Osteocyte (in vitro differentiated cells): ENCODE results near the gene BPIFA3. TPM values are rescaled to one million over a fixed set of nuclear protein-coding genes. Genes with fewer than 3 reads are reported as not detected.

Experiments used
- DNase-seq: peaks from one replicate; pipeline ENCODE4 v3.0.0; 2021; ENCODE audit warnings: mixed read lengths; ENCODE audit not compliant: unreplicated experiment; ENCODE audit errors: extremely low spot score
- H3K27ac Mint-ChIP-seq: one replicate; pipeline ENCODE4 v1.8.0; 2021; ENCODE audit warnings: mild to moderate bottlenecking, mixed read lengths; ENCODE audit not compliant: unreplicated experiment
- H3K27me3 Mint-ChIP-seq: one replicate; pipeline ENCODE4 v1.8.0; 2021; ENCODE audit warnings: mixed read lengths; ENCODE audit not compliant: unreplicated experiment
- H3K36me3 Mint-ChIP-seq: one replicate; pipeline ENCODE4 v1.8.0; 2021; ENCODE audit warnings: mixed read lengths; ENCODE audit not compliant: unreplicated experiment
- H3K4me1 Mint-ChIP-seq: one replicate; pipeline ENCODE4 v1.8.0; 2021; ENCODE audit warnings: mixed read lengths; ENCODE audit not compliant: unreplicated experiment
- H3K4me3 Mint-ChIP-seq: one replicate; pipeline ENCODE4 v1.8.0; 2021; ENCODE audit warnings: mild to moderate bottlenecking, moderate library complexity, mixed read lengths; ENCODE audit not compliant: unreplicated experiment
- H3K9me3 Mint-ChIP-seq: one replicate; pipeline ENCODE4 v1.8.0; 2021; ENCODE audit warnings: mixed read lengths; ENCODE audit not compliant: unreplicated experiment
- total RNA-seq: library from RNA; stranded (reverse); gene quantifications from 2 replicates; pipeline ENCODE4 v1.2.1, GENCODE V29; 2021
- TF ChIP-seq, protein P1 (sequence below): fragments of 200-600 bp; sonication (generic); IDR thresholded peaks from 2 replicates; pipeline ENCODE4 v1.5.0; 2021; ENCODE audit warnings: antibody characterized with exemption, mild to moderate bottlenecking, moderate library complexity

The BPIFA3 gene
- total RNA-seq, 1 donor from 2014 or later: not detected

DNA sequence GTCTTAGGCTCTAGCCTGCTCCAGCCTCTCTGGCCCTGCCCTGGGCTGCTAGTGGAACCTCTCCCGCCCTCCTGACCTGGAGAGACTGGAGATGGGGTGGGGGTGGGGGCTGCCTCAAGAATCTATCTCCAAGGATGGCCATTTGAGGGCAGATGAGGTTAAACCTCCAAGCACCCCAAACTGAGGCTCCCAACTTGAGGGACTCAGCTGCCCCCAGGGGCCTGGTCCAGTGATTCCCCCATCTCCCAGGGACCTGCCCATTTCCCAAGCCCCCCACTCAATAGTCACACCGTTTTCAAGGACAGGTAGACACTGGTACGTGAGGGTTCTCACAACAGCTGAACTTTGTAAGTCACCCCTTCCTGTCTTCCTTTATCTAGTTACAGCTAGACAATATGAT is 58.7 kb downstream of the BPIFA3 start:
- no peaks in the 10 kb centered on the region for H3K36me3 Mint-ChIP-seq
- H3K4me1 Mint-ChIP-seq: no peaks in the 10 kb centered on the region
- DNase-seq: no peak
- no peak overlapping the region for H3K27ac Mint-ChIP-seq
- H3K4me3 Mint-ChIP-seq: no peak overlapping the region
- H3K27me3 Mint-ChIP-seq: peaks cover 36% of the 10 kb centered on the region
- TF ChIP-seq, protein P1, sequence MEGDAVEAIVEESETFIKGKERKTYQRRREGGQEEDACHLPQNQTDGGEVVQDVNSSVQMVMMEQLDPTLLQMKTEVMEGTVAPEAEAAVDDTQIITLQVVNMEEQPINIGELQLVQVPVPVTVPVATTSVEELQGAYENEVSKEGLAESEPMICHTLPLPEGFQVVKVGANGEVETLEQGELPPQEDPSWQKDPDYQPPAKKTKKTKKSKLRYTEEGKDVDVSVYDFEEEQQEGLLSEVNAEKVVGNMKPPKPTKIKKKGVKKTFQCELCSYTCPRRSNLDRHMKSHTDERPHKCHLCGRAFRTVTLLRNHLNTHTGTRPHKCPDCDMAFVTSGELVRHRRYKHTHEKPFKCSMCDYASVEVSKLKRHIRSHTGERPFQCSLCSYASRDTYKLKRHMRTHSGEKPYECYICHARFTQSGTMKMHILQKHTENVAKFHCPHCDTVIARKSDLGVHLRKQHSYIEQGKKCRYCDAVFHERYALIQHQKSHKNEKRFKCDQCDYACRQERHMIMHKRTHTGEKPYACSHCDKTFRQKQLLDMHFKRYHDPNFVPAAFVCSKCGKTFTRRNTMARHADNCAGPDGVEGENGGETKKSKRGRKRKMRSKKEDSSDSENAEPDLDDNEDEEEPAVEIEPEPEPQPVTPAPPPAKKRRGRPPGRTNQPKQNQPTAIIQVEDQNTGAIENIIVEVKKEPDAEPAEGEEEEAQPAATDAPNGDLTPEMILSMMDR: no peak
- H3K9me3 Mint-ChIP-seq: no peaks in the 10 kb centered on the region

DNA sequence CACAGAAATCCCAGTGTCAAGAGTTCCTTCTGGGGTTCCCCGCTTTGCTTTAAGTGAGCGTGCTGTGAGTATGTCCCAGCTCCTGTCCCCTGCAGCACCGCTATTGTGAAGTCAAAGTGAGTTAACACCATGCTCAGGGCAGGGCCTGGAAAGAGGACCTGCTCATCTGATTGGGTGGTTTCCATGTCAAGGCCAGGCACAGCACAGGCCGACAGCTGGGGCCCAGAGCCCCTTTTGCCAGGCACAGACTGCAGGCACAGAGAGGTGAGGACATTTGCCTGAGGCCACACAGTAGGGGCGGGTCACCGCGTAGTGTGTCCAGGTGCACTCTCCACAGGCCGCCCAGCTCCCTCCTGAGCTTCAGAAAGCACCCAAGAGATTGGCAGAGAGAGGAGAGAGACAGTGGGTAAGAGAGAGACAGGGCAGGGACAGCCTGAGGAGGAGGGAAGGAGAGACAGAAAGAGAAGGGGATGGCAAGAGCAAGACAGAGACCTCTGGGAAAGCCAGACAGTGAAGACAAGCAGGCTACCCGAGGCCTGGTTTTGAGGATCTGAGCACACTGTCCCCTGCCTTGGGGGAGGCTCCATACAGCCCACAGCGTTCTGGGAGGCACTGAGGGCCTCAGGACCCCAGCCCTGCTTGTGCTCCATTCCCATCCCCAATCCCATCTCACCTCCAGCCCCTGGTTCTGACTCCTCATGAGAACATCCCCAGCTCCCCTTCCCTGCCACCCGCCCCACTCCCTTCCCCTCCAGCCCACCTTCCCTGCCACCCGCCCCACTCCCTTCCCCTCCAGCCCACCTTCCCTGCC is 59.4 kb downstream of the BPIFA3 start:
- no peaks in the 10 kb centered on the region for H3K9me3 Mint-ChIP-seq
- H3K4me1 Mint-ChIP-seq: no peaks in the 10 kb centered on the region
- TF ChIP-seq, protein P1: no peak
- no peak overlapping the region for H3K27ac Mint-ChIP-seq
- no peaks in the 10 kb centered on the region for H3K36me3 Mint-ChIP-seq
- no peak overlapping the region for H3K4me3 Mint-ChIP-seq
- H3K27me3 Mint-ChIP-seq: peaks cover 32% of the 10 kb centered on the region
- no peak for DNase-seq

Other genes starting within 250 kb of the BPIFA3 start
- gene SUN5, start 212.9 kb upstream of the BPIFA3 start, total RNA-seq: not detected in 2 replicates
- gene BPIFB2, start 209.6 kb upstream of the BPIFA3 start, total RNA-seq: not detected in 2 replicates
- gene BPIFB6, start 185.7 kb upstream of the BPIFA3 start, total RNA-seq: not detected in 2 replicates
- not detected in 2 replicates for gene BPIFB3, start 163.4 kb upstream of the BPIFA3 start, total RNA-seq
- not detected in 2 replicates for gene BPIFB4, start 137.7 kb upstream of the BPIFA3 start, total RNA-seq
- gene BPIFA2, start 49.2 kb upstream of the BPIFA3 start, total RNA-seq: not detected in 2 replicates
- not detected in 2 replicates for gene BPIFA1, start 18.6 kb downstream of the BPIFA3 start, total RNA-seq
- gene BPIFB1, start 65.9 kb downstream of the BPIFA3 start, total RNA-seq: not detected in 2 replicates
- 25.1 and 25.3 TPM in 2 replicates for gene CDK5RAP1, start 184.2 kb downstream of the BPIFA3 start, total RNA-seq
- 28.9 and 33.8 TPM in 2 replicates for gene SNTA1, start 226.4 kb downstream of the BPIFA3 start, total RNA-seq